ENCODE measurements around the gene CGRRF1. TPM values are rescaled to one million over a fixed set of nuclear protein-coding genes. Genes with fewer than 3 reads are reported as not detected.

Gene CGRRF1
- total RNA-seq, 4 donors from 2014 or later: 5.7 to 14.0 (median 10.2) TPM

GRCh38 chr14:54549862-54550261 lies 40.2 kb downstream of the CGRRF1 start:
- intact Hi-C loops (cut with DNase I; ENCODE audit: low total_unique reads): no loop called here
- TF ChIP-seq CTCF (IDR thresholded peaks at IDR 0.05): no peak
- whole genome bisulfite sequencing, 2 donors: 78 to 88% methylated on average over 3 of the region's 3 CpGs
- H3K4me3 ChIP-seq (ENCODE audit: low read depth, poor library complexity, severe bottlenecking): no peak overlapping the region
- no peak for DNase-seq (ENCODE audit: low spot score in 2 of 2)

DNA sequence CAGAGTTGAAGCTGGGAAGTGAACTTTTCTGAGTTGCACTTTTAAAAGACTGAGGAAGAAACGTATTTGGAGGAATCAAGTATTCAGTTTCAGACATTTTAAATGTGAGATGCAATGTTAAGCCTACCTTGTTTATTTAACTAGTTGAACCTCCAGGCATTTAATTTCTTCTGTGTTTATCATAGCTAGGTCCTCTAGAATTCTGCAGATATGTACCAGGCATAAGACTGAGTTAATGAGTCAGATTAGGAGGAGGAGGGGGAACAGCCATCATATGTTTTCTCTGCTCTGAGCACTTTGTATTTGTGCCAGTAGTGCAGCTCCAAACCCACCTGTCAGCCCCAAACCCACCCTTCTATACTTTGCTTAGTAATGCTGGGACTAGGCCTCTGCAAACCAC lies 40.8 kb downstream of the CGRRF1 start:
- TF ChIP-seq POLR2A (IDR thresholded peaks at IDR 0.05) (no peak), CTCF (IDR thresholded peaks at IDR 0.05) (no peak)
- intact Hi-C loops (cut with DNase I; ENCODE audit: low total_unique reads): no loop called here
- 88 to 95% methylated on average over 1 of the region's 1 CpG for WGBS, 2 donors
- H3K4me3 ChIP-seq (ENCODE audit: low read depth, poor library complexity, severe bottlenecking): no peak overlapping the region
- DNase-seq (ENCODE audit: low spot score in 2 of 2): no peak

DNA sequence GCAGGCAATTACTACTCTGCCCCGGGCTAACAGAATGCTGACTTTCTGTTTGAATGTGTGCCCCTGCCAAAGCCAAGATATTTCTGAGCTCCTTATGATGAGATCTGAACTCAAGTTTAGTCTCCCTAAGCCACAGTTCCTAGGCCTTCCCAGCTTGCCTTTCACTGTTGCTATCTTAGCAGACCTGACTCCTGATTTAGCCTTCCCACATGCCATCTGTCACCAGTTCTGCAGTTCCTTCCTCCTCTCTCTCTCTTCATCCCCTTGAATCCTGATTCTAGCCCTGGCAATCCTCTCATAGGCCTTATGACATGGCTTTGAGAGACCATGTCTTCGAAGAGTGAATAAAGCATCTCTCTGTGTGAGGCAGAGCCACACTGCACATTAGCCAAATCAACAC lies 44.7 kb downstream of the CGRRF1 start:
- WGBS, 2 donors: 97 to 98% methylated on average over 2 of the region's 2 CpGs
- TF ChIP-seq POLR2A (IDR thresholded peaks at IDR 0.05) (no peak), CTCF (IDR thresholded peaks at IDR 0.05) (no peak)
- intact Hi-C loops (cut with DNase I; ENCODE audit: low total_unique reads): no loop called here
- H3K4me3 ChIP-seq (ENCODE audit: low read depth, poor library complexity, severe bottlenecking): no peak overlapping the region
- DNase-seq (ENCODE audit: low spot score in 2 of 2): no peak

DNA sequence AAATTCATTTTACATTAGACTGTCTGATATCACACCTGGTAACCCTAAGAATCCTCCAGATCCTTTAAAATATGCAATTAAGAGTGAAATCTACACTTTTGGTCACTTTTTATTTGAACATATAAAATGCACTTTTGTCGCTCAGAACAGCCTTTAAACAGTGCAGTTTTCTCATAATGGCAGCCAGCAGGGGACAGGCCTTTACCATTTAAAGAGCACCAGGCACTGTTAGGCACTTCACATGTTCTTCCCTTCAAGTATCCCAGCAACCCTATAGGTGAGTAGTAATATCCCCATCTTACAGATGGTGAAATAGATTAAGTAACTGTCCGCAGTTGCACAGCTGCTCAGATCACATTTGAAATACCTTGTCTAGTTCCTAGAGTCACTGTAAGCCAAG lies 45.9 kb downstream of the CGRRF1 start:
- no peak for TF ChIP-seq CTCF (IDR thresholded peaks at IDR 0.05)
- no peak for TF ChIP-seq POLR2A (IDR thresholded peaks at IDR 0.05)
- H3K4me3 ChIP-seq (ENCODE audit: low read depth, poor library complexity, severe bottlenecking): no peak overlapping the region
- intact Hi-C loops (cut with DNase I; ENCODE audit: low total_unique reads): no loop called here
- no peak for DNase-seq (ENCODE audit: low spot score in 2 of 2)
- 90 to 98% methylated on average over 2 of the region's 2 CpGs for whole genome bisulfite sequencing, 2 donors

DNA sequence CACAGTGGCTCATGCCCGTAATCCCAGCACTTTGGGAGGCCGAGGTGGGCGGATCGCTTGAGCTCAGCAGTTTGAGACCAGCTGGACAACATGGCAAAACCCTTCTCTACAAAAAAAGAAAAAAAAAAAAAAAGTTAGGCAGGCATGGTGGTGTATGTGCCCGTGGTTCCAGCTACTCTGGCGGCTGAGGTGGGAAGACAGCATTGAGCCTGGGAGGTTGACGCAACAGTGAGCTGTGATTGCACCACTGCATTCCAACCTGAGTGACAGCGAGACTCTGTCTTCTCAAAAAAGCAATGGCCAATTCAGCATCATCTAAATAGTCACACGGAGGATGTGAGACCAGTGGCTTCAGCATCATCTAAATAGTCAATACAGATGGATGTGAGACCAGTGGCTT lies 46.8 kb downstream of the CGRRF1 start:
- H3K4me3 ChIP-seq (ENCODE audit: low read depth, poor library complexity, severe bottlenecking): no peak overlapping the region
- DNase-seq (ENCODE audit: low spot score in 2 of 2): no peak
- TF ChIP-seq POLR2A (IDR thresholded peaks at IDR 0.05) (no peak), CTCF (IDR thresholded peaks at IDR 0.05) (no peak)
- intact Hi-C loops (cut with DNase I; ENCODE audit: low total_unique reads): no loop called here
- 76 to 92% methylated on average over 9 of the region's 9 CpGs for WGBS, 2 donors

- 55 to 57% methylated on average over 5 of the region's 5 CpGs for WGBS, 2 donors
- no peak for TF ChIP-seq POLR2A (IDR thresholded peaks at IDR 0.05)
- no peak for TF ChIP-seq CTCF (IDR thresholded peaks at IDR 0.05)
- H3K4me3 ChIP-seq (ENCODE audit: low read depth, poor library complexity, severe bottlenecking): no peak overlapping the region
- DNase-seq (ENCODE audit: low spot score in 2 of 2): no peak
- intact Hi-C loops (cut with DNase I; ENCODE audit: low total_unique reads): loop anchor here (2.0 to 10.0 kb wide), 2 partner anchors 132 to 214 kb away; no protein-coding TSS in a partner anchor
Measured at GRCh38 chr14:54562334-54562733, 52.6 kb downstream of the CGRRF1 start.

All from lower leg skin (tissue), 4 donors.